Measurements from ENCODE around the gene ZNF324. TPM values are rescaled to one million over a fixed set of nuclear protein-coding genes. Genes with fewer than 3 reads are reported as not detected.

ZNF324 gene
- total and polyA plus RNA-seq, 2 of the 8 experiments (the other 6 are each of a cell fraction or from before 2014, with no cell fraction given): 5.1 to 5.8 TPM

DNA sequence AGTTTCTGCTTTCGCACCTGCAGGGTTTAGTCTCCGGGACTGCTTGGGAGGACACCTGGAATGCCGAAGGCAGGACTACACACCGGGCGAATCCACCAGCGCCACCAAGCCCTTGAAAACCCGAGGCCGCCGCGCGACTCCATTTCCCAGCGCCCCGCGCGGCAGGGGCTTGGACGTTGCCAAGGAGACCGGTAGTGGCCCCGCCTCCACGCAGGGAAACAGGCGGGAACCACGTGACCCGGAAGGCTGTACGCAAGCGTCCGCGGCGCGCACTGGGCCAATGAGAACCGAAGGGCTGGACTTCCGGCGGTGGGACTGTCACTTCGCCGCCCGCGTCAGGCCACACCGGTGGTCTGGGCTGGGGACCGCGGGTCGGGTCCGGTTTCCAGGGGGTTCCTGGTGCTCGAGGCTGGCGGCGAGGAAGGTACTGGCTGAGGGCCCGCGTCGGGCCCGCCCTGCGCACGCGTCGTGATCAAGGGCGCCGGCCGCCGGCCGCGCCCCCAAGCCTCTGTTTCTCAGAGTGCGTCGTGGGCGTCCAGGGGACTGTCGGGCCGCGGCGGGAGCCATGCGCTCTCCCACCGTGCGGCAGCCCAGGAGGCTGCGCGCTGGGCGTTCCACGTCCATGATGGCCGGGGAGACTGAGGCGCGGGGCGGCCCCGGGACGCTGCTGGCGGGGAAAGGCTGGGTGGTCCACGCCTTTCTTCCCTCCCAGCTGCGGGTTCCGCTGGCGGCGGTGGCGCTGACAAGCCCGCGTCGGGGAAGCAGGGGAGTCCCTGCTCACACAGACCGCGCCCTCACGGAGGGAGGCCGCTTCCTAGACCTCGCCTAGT lies at the start of gene ZNF324 (continued):
- peak; percentile 43 for TF ChIP-seq TAF7 (optimal IDR thresholded peaks at IDR 0.05; ENCODE audit: borderline replicate concordance, low read depth, low read length)
- TF ChIP-seq JUN (IDR thresholded peaks at IDR 0.05; ENCODE audit: low read depth, low read length): no peak
- TF ChIP-seq RNF2 (IDR thresholded peaks at IDR 0.05; ENCODE audit: borderline replicate concordance, low read depth, low read length, missing control alignments, poor library complexity, severe bottlenecking): no peak
- no peak for TF ChIP-seq EZH2 (IDR thresholded peaks at IDR 0.05; ENCODE audit: low read depth, low read length, severe bottlenecking)
- TF ChIP-seq EGR1 (IDR thresholded peaks at IDR 0.05; ENCODE audit: borderline replicate concordance, low read depth, low read length): no peak
- TF ChIP-seq, protein P1, sequence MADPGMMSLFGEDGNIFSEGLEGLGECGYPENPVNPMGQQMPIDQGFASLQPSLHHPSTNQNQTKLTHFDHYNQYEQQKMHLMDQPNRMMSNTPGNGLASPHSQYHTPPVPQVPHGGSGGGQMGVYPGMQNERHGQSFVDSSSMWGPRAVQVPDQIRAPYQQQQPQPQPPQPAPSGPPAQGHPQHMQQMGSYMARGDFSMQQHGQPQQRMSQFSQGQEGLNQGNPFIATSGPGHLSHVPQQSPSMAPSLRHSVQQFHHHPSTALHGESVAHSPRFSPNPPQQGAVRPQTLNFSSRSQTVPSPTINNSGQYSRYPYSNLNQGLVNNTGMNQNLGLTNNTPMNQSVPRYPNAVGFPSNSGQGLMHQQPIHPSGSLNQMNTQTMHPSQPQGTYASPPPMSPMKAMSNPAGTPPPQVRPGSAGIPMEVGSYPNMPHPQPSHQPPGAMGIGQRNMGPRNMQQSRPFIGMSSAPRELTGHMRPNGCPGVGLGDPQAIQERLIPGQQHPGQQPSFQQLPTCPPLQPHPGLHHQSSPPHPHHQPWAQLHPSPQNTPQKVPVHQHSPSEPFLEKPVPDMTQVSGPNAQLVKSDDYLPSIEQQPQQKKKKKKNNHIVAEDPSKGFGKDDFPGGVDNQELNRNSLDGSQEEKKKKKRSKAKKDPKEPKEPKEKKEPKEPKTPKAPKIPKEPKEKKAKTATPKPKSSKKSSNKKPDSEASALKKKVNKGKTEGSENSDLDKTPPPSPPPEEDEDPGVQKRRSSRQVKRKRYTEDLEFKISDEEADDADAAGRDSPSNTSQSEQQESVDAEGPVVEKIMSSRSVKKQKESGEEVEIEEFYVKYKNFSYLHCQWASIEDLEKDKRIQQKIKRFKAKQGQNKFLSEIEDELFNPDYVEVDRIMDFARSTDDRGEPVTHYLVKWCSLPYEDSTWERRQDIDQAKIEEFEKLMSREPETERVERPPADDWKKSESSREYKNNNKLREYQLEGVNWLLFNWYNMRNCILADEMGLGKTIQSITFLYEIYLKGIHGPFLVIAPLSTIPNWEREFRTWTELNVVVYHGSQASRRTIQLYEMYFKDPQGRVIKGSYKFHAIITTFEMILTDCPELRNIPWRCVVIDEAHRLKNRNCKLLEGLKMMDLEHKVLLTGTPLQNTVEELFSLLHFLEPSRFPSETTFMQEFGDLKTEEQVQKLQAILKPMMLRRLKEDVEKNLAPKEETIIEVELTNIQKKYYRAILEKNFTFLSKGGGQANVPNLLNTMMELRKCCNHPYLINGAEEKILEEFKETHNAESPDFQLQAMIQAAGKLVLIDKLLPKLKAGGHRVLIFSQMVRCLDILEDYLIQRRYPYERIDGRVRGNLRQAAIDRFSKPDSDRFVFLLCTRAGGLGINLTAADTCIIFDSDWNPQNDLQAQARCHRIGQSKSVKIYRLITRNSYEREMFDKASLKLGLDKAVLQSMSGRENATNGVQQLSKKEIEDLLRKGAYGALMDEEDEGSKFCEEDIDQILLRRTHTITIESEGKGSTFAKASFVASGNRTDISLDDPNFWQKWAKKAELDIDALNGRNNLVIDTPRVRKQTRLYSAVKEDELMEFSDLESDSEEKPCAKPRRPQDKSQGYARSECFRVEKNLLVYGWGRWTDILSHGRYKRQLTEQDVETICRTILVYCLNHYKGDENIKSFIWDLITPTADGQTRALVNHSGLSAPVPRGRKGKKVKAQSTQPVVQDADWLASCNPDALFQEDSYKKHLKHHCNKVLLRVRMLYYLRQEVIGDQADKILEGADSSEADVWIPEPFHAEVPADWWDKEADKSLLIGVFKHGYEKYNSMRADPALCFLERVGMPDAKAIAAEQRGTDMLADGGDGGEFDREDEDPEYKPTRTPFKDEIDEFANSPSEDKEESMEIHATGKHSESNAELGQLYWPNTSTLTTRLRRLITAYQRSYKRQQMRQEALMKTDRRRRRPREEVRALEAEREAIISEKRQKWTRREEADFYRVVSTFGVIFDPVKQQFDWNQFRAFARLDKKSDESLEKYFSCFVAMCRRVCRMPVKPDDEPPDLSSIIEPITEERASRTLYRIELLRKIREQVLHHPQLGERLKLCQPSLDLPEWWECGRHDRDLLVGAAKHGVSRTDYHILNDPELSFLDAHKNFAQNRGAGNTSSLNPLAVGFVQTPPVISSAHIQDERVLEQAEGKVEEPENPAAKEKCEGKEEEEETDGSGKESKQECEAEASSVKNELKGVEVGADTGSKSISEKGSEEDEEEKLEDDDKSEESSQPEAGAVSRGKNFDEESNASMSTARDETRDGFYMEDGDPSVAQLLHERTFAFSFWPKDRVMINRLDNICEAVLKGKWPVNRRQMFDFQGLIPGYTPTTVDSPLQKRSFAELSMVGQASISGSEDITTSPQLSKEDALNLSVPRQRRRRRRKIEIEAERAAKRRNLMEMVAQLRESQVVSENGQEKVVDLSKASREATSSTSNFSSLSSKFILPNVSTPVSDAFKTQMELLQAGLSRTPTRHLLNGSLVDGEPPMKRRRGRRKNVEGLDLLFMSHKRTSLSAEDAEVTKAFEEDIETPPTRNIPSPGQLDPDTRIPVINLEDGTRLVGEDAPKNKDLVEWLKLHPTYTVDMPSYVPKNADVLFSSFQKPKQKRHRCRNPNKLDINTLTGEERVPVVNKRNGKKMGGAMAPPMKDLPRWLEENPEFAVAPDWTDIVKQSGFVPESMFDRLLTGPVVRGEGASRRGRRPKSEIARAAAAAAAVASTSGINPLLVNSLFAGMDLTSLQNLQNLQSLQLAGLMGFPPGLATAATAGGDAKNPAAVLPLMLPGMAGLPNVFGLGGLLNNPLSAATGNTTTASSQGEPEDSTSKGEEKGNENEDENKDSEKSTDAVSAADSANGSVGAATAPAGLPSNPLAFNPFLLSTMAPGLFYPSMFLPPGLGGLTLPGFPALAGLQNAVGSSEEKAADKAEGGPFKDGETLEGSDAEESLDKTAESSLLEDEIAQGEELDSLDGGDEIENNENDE (IDR thresholded peaks at IDR 0.05; ENCODE audit: insufficient replicate concordance, low read length): no peak
- TF ChIP-seq POU5F1 (IDR thresholded peaks at IDR 0.05; ENCODE audit: low read depth, low read length): no peak
- TF ChIP-seq TEAD4 (IDR thresholded peaks at IDR 0.05; ENCODE audit: low read depth, low read length): peak; percentile 60; the same call in 1 of the 2 replicates
- TF ChIP-seq BACH1 (IDR thresholded peaks at IDR 0.05; ENCODE audit: low read length): peak; percentile 47; the same call in 1 of the 2 replicates
- TF ChIP-seq SIRT6 (IDR thresholded peaks at IDR 0.05; ENCODE audit: low read length): no peak
